Adrenal gland (tissue), 5 donors: ENCODE results near the gene CILP2.

Experiments used
- CTCF ChIP-seq, 6 experiments: fragments of 450-650 bp in 4 of 6; fragments of 200-600 bp in 2 of 6; sonication (generic) in 1 of 6; IDR thresholded peaks; 1 replicate in 5 of 6; 2 replicates in 1 of 6; pipeline versions ENCODE4 v1.5.1 to v1.8.0; 2016 to 2021; ENCODE audit warnings: antibody characterized with exemption in 6 of 6, mild to moderate bottlenecking in 2 of 6, moderate library complexity in 1 of 6
- POLR2A ChIP-seq, 2 donors: fragments of 450-650 bp; IDR thresholded peaks; one replicate each; pipeline ENCODE4 v1.6.1; 2017; ENCODE audit warnings: antibody characterized with exemption in 2 of 2, mild to moderate bottlenecking in 2 of 2, moderate library complexity in 1 of 2
- donor health status: DM: no; HTN: no; CAD: no.

DNA sequence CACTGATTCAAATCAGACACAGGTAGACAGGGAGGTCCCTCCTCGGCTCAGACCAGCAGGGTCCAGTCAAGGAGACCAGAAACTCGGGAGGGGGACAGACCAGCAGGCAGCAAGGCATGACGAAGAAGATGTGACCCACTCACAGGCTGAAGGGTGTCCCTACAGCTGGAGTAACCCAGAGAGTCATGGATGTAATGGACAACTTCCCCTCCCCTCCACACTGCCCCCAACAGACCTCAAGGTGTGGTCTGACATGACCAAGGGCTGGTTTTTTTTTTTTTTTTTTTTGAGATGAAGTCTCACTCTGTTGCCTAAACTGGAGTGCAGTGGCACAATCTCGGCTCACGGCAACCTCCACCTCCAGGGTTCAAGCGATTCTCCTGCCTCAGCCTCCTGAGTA, 46.3 kb downstream of the CILP2 start:
- TF ChIP-seq CTCF (IDR thresholded peaks at IDR 0.05) (no peak), POLR2A (IDR thresholded peaks at IDR 0.05) (no peak)
